ENCODE results near the gene SMYD1.

SMYD1 gene

GRCh38 chr2:88144271-88144670, 76.6 kb downstream of the SMYD1 start:
- no peak for DNase-seq (ENCODE audit: low spot score)

- DNase-seq (ENCODE audit: low spot score): no peak
These were observed 77.4 kb downstream of the SMYD1 start for GRCh38 chr2:88144914-88145497.

GRCh38 chr2:88146590-88146989, 79.0 kb downstream of the SMYD1 start:
- DNase-seq (ENCODE audit: low spot score): no peak

DNA sequence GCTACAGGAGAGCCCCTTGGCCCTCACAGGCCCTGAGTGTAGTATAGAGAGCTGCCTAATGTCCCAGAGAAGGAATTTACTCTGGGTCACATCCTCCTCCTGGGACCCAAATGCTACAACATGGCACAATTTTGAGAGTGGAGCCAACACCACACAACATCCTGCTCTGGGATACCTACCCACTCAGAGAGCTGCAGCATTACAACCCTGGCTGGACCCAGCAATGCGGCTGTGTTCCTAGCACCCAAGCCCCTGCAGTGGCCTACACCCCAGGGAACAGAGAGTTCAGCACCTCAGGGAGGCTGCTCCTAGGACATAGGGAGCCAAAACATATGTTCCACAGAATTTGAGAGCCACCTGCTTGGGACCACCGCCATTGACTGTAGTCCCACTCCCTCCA, 79.5 kb downstream of the SMYD1 start:
- DNase-seq (ENCODE audit: low spot score): no peak

DNA sequence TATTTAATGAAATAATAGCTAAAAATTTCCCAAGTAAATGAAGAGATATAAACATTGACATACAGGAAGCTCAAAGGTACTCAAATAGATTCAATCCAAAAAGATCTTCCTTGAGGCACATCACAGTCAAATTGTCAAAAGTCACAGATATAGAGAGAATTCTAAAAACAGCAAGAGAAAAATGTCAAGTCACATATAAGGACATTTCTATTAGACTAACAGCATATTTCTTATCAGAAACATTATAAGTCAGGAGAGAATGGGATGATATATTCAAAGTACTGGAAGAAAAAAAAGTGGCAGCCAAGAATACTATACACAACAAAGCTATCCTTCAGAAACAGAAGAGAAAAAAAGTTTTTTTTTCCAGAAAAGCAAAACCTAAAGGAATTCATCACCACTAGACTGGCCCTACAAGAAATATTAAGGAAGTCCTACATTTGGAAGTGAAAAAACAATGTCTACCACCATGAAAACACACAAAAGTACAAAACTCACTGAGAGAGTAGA, 81.4 kb downstream of the SMYD1 start:
- no peak for DNase-seq (ENCODE audit: low spot score)

- no peak for DNase-seq (ENCODE audit: low spot score)
These were observed 91.9 kb downstream of the SMYD1 start for GRCh38 chr2:88159481-88159880.

DNA sequence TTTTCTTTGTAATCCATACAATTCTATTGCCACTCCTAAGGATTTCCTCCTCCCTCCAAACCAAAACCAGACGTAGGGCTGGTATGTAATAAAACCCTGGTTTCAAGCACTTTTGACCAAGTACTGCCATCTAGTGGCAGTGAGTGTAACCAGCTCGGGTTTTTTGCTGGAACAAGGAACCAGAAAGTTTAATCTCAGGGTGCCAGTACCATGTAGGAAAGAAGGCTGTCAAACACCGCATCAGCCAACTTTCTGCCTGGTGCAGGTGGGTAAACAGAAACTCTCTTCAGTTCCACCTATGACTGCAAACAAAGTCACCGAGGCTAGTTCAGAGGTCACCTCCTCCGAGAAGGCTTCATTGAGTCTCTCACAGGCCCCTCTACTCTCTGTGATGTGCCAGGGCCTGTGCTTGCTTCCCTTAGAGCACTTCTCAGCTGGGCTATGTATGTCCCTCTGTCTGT, 92.4 kb downstream of the SMYD1 start:
- peak; percentile 53 for DNase-seq (ENCODE audit: low spot score)

GRCh38 chr2:88160517-88160916, 92.9 kb downstream of the SMYD1 start:
- no peak for DNase-seq (ENCODE audit: low spot score)

- no peak for DNase-seq (ENCODE audit: low spot score)
These were observed 94.0 kb downstream of the SMYD1 start for GRCh38 chr2:88161446-88162244.
